HCT116 (cell line): Measurements from ENCODE around the gene OR7C1. TPM values are rescaled to one million over a fixed set of nuclear protein-coding genes. Genes with fewer than 3 reads are reported as not detected.

ENCODE experiments used
- ATAC-seq: fragments of 200-7000 bp; cut with Tn5 transposase; 2 replicates; pipeline ENCODE4 v1.9.1; 2020; ENCODE audit warnings: mild to moderate bottlenecking, moderate library complexity
- BruUV-seq: library from RNA; stranded (reverse); fragments of 400-500 nt; replicated peaks from 2 replicates; lab custom pipeline; 2021; lab: Mats Ljungman, UMichigan
- CTCF ChIA-PET: fragments of 300-600 bp; sonication (Branson Sonifier 250); formaldehyde crosslinking; loops from one replicate; lab custom pipeline; 2021; ENCODE audit warnings: antibody characterized with exemption; lab: Charles Lee
- POLR2A ChIA-PET: fragments of 300-600, 350-600 bp; sonication (Branson Sonifier 250); formaldehyde crosslinking; loops from one replicate; lab custom pipeline; 2021; ENCODE audit warnings: antibody characterized with exemption; lab: Charles Lee
- RAD21 ChIA-PET, 2 experiments: fragments of 300-600 bp; sonication (Branson Sonifier 250); formaldehyde crosslinking; loops; one replicate each; lab custom pipeline; 2023; ENCODE audit warnings: low total read pairs in 2 of 2; ENCODE audit not compliant: uncharacterized antibody in 2 of 2, unreplicated experiment in 2 of 2, low non-redundant PET in 1 of 2; lab: Charles Lee
- DNase-seq: peaks from one replicate; pipeline ENCODE4 v3.0.0-alpha.2; 2010; ENCODE audit warnings: low read depth, low spot score
- H2AFZ ChIP-seq: fragments of 200-600 bp; shearing (Covaris generic), sonication (generic); 2 replicates; pipeline ENCODE4 v1.6.1; 2017; ENCODE audit warnings: low read depth, mixed run types, mixed read lengths, antibody characterized with exemption, low read length; ENCODE audit not compliant: poor library complexity, severe bottlenecking
- H3K27ac ChIP-seq: 2 replicates; pipeline ENCODE4 v1.5.1; 2012; ENCODE audit warnings: low read depth, low read length
- H3K27me3 ChIP-seq: fragments of 200-600 bp; sonication (generic); 2 replicates; pipeline ENCODE4 v1.6.1; 2016; ENCODE audit warnings: mixed run types, low read length, mixed read lengths; ENCODE audit not compliant: insufficient read depth
- H3K36me3 ChIP-seq, 2 experiments: fragments of 200-500 bp in 1 of 2; fragments of 200-600 bp in 1 of 2; sonication (Bioruptor generic) in 1 of 2; sonication (generic) in 1 of 2; 2 replicates each; pipeline versions ENCODE4 v1.5.1 to v1.6.1; 2014 to 2016; ENCODE audit warnings: low read length in 2 of 2, inconsistent platforms in 1 of 2, mixed read lengths in 1 of 2, mixed run types in 1 of 2; ENCODE audit not compliant: insufficient read depth in 2 of 2, control insufficient read depth in 1 of 2
- H3K4me1 ChIP-seq, 2 experiments: fragments of 200-600 bp in 1 of 2; sonication (generic) in 1 of 2; 2 replicates each; pipeline versions ENCODE4 v1.5.1 to v1.6.1; 2012 to 2017; ENCODE audit warnings: low read length in 2 of 2, inconsistent platforms in 1 of 2, mild to moderate bottlenecking in 1 of 2, mixed read lengths in 1 of 2, mixed run types in 1 of 2, moderate library complexity in 1 of 2; ENCODE audit not compliant: insufficient read depth in 2 of 2, control insufficient read depth in 1 of 2
- H3K4me2 ChIP-seq: fragments of 200-600 bp; sonication (generic); 2 replicates; pipeline ENCODE4 v1.6.1; 2017; ENCODE audit warnings: mixed run types, low read length, mixed read lengths
- H3K4me3 ChIP-seq, 2 experiments: fragments of 200-600 bp in 1 of 2; sonication (generic) in 1 of 2; replicated peaks in 1 of 2; 2 replicates each; pipeline ENCODE4 v1.5.1; 2011 to 2016; ENCODE audit warnings: low read length in 2 of 2, control low read depth in 1 of 2, low read depth in 1 of 2, mild to moderate bottlenecking in 1 of 2, mixed read lengths in 1 of 2, mixed run types in 1 of 2
- H3K79me2 ChIP-seq: fragments of 200-600 bp; sonication (generic); 2 replicates; pipeline ENCODE4 v1.6.1; 2017; ENCODE audit warnings: mild to moderate bottlenecking, mixed run types, low read length, moderate library complexity, mixed read lengths; ENCODE audit not compliant: insufficient read depth
- H3K9ac ChIP-seq: fragments of 200-600 bp; sonication (generic); 2 replicates; pipeline ENCODE4 v1.6.1; 2016; ENCODE audit warnings: low read length, mixed read lengths
- H3K9me2 ChIP-seq: fragments of 200-600 bp; sonication (generic), shearing (Covaris generic); 2 replicates; pipeline ENCODE4 v1.6.1; 2017; ENCODE audit warnings: mixed run types, mild to moderate bottlenecking, moderate library complexity; ENCODE audit not compliant: insufficient read depth
- H3K9me3 ChIP-seq, 2 experiments: fragments of 200-500 bp in 1 of 2; fragments of 200-600 bp in 1 of 2; sonication (Bioruptor generic) in 1 of 2; sonication (generic) in 1 of 2; 2 replicates each; pipeline ENCODE4 v1.6.1; 2014 to 2017; ENCODE audit warnings: low read length in 2 of 2, mixed read lengths in 2 of 2, inconsistent platforms in 1 of 2, low read depth in 1 of 2, mild to moderate bottlenecking in 1 of 2, mixed run types in 1 of 2, moderate library complexity in 1 of 2; ENCODE audit not compliant: control insufficient read depth in 1 of 2, insufficient read depth in 1 of 2
- H4K20me1 ChIP-seq: fragments of 200-600 bp; sonication (generic), shearing (Covaris generic); 2 replicates; pipeline ENCODE4 v1.6.1; 2017; ENCODE audit warnings: mixed run types, mild to moderate bottlenecking, moderate library complexity; ENCODE audit not compliant: insufficient read depth
- CBX3 ChIP-seq: IDR thresholded peaks from 2 replicates; pipeline ENCODE4 v1.6.1; 2012; ENCODE audit warnings: low read depth
- CTCF ChIP-seq, 3 experiments: fragments of 200-600 bp in 1 of 3; sonication (generic) in 1 of 3; IDR thresholded peaks in 2 of 3; conservative IDR thresholded peaks in 1 of 3; 2 replicates each; pipeline ENCODE4 v1.5.1; 2012 to 2017; ENCODE audit warnings: low read depth in 2 of 3, low read length in 2 of 3, antibody characterized with exemption in 1 of 3, borderline replicate concordance in 1 of 3, control low read depth in 1 of 3, mild to moderate bottlenecking in 1 of 3, mixed read lengths in 1 of 3, mixed run types in 1 of 3, moderate library complexity in 1 of 3; ENCODE audit not compliant: insufficient read depth in 1 of 3
- EGR1 ChIP-seq: IDR thresholded peaks from 2 replicates; pipeline ENCODE4 v1.6.1; 2012; ENCODE audit warnings: low read depth
- TCF7L2 ChIP-seq: IDR thresholded peaks from 2 replicates; pipeline ENCODE4 v1.7.0; 2011; ENCODE audit warnings: borderline replicate concordance, inconsistent platforms; ENCODE audit not compliant: insufficient read depth, insufficient read length; ENCODE audit errors: extremely low read depth
- YY1 ChIP-seq: IDR thresholded peaks from 2 replicates; pipeline ENCODE4 v1.6.1; 2011; ENCODE audit warnings: low read length, low read depth, moderate library complexity, mild to moderate bottlenecking; ENCODE audit not compliant: insufficient replicate concordance; ENCODE audit errors: extremely low read depth
- ZNF274 ChIP-seq: fragments of 200-500 bp; sonication (Bioruptor generic); IDR thresholded peaks from 2 replicates; pipeline ENCODE4 v1.6.1; 2014; ENCODE audit warnings: mild to moderate bottlenecking, low read depth, low read length, inconsistent platforms
- intact Hi-C: fragments of 100-400 bp; cut with micrococcal nuclease; formaldehyde crosslinking; loops from 2 replicates; pipeline ENCODE4 v1.10.0; 2022
- total RNA-seq: library from RNA; stranded (reverse); gene quantifications from one replicate; pipeline ENCODE4 v1.2.1, GENCODE V29; 2021; ENCODE audit not compliant: unreplicated experiment
- TF ChIP-seq, protein P1 (sequence below): IDR thresholded peaks from 2 replicates; pipeline ENCODE4 v1.6.1; 2012

OR7C1 gene
- total RNA-seq, 1 experiment from 2014 or later = not detected

- H3K4me3 ChIP-seq = no peak overlapping the region
- H3K4me2 ChIP-seq = no peak overlapping the region
- H3K9me2 ChIP-seq = no peaks in the 10 kb centered on the region
- CTCF ChIA-PET = no interaction called here
- peaks cover 5 to 16% of the 10 kb centered on the region in 2 experiments; a peak in 2 of 4 replicates for H3K36me3 ChIP-seq
- 0 out of 2 replicates have a peak, but pooled peaks cover 4% of the 10 kb centered on the region for H3K79me2 ChIP-seq
- H3K9me3 ChIP-seq = no peaks in the 10 kb centered on the region
- POLR2A ChIA-PET = interaction anchor here (0.7 kb wide), 1 partner anchor 47 kb away, joined by 3 read pairs; no protein-coding TSS in a partner anchor
- no peaks in the 10 kb centered on the region for H4K20me1 ChIP-seq
- H3K4me1 ChIP-seq = peaks cover 6 to 8% of the 10 kb centered on the region in 2 experiments; a peak in 3 of 4 replicates
- H3K9ac ChIP-seq = no peak overlapping the region
- ATAC-seq (no peak), DNase-seq (no peak)
- no TSS peak for BruUV-seq
- no peak overlapping the region for H2AFZ ChIP-seq
- TF ChIP-seq ZNF274 = no peak
- TF ChIP-seq, protein P1, sequence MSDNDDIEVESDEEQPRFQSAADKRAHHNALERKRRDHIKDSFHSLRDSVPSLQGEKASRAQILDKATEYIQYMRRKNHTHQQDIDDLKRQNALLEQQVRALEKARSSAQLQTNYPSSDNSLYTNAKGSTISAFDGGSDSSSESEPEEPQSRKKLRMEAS = no peak
- TF ChIP-seq YY1 = no peak
- TF ChIP-seq CTCF (IDR thresholded peaks at IDR 0.05 in 2 of 3, conservative IDR thresholded peaks at IDR 0.05 in 1 of 3; ENCODE audit: borderline replicate concordance in 1 of 3, insufficient read depth in 1 of 3, low read depth in 2 of 3, low read length in 2 of 3) = no peak
- no peak for TF ChIP-seq TCF7L2
- no peak for TF ChIP-seq CBX3
- TF ChIP-seq EGR1 = no peak
- RAD21 ChIA-PET = no interaction called here
- no peaks in the 10 kb centered on the region for H3K27me3 ChIP-seq
- intact Hi-C loops = no loop called here
- H3K27ac ChIP-seq = no peak overlapping the region
Observed at GRCh38 chr19:14772467-14772866, 62.5 kb downstream of the OR7C1 start.
